ENCODE results near the gene MYNN. TPM values are rescaled to one million over a fixed set of nuclear protein-coding genes. Genes with fewer than 3 reads are reported as not detected.

Gene MYNN
- total RNA-seq, 4 donors from 2014 or later, result 13.3 to 32.8 (median 19.5) TPM

DNA sequence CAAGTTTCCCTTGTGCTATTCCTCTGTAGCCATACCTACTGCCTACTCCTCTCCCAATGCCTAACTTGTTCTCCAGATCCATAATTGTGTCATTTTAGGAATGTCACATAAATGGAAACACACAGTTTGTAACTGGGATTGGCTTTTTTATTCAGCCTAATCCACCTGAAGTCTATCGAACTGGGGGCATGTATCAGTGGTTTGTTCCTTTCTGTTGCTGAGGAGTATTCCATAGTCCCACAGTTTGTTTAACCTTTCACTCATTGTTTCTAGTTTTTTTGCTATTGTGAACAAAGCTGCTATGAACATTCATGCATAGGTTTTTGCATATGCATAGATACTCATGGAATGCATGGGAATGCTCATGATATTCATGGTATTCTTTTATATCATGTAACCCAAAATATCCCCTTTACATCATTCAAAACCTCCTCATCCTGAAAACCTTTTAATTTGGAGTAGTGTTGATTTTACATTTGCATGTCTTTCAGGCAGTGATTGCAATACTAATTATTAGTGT lies 65.4 kb downstream of the MYNN start:
- Histone ChIP-seq H3K36me3 (no peaks in the 10 kb centered on the region), H3K27me3 (no peaks in the 10 kb centered on the region), H3K9me3 (no peaks in the 10 kb centered on the region), H3K4me1 (no peaks in the 10 kb centered on the region), H3K27ac (no peak overlapping the region), H3K4me3 (no peak overlapping the region)
- TF ChIP-seq POLR2AphosphoS5 (IDR thresholded peaks at IDR 0.05) (no peak), POLR2A (IDR thresholded peaks at IDR 0.05) (no peak), EP300 (IDR thresholded peaks at IDR 0.05) (no peak)
- TF ChIP-seq, protein P1, sequence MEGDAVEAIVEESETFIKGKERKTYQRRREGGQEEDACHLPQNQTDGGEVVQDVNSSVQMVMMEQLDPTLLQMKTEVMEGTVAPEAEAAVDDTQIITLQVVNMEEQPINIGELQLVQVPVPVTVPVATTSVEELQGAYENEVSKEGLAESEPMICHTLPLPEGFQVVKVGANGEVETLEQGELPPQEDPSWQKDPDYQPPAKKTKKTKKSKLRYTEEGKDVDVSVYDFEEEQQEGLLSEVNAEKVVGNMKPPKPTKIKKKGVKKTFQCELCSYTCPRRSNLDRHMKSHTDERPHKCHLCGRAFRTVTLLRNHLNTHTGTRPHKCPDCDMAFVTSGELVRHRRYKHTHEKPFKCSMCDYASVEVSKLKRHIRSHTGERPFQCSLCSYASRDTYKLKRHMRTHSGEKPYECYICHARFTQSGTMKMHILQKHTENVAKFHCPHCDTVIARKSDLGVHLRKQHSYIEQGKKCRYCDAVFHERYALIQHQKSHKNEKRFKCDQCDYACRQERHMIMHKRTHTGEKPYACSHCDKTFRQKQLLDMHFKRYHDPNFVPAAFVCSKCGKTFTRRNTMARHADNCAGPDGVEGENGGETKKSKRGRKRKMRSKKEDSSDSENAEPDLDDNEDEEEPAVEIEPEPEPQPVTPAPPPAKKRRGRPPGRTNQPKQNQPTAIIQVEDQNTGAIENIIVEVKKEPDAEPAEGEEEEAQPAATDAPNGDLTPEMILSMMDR (IDR thresholded peaks at IDR 0.05), result no peak
- ATAC-seq, result no peak
- WGBS, 2 donors (ENCODE audit: low coverage in 1 of 2), result 92 to 100% methylated on average over 1 of the region's 1 CpG

Other genes starting within 250 kb of the MYNN start
- 10 to 100 TPM; 13.7 to 92.6 (median 55.6) TPM for gene MECOM, start 109.7 kb upstream of the MYNN start, total RNA-seq
- 10 to 100 TPM; 25.5 to 97.1 (median 38.6) TPM for gene TERC, start 8.3 kb upstream of the MYNN start, total RNA-seq
- gene ACTRT3, start 3.8 kb upstream of the MYNN start, total RNA-seq, result 1 to 10 TPM; 1.8 to 5.1 (median 4.5) TPM
- gene LRRIQ4, start 39.5 kb downstream of the MYNN start, total RNA-seq, result not detected
- 1 to 10 TPM; 3.1 to 7.9 (median 5.9) TPM for gene LRRC34, start 39.5 kb downstream of the MYNN start, total RNA-seq
- under 1 TPM in 1 of 4 donors, not detected in 3; 0.35 TPM for gene LRRC31, start 96.5 kb downstream of the MYNN start, total RNA-seq
- gene SAMD7, start 138.2 kb downstream of the MYNN start, total RNA-seq, result not detected
- 10 to 100 TPM; 75.9 to 88.8 (median 82.4) TPM for gene SEC62, start 193.4 kb downstream of the MYNN start, total RNA-seq

Data from gastroesophageal sphincter (tissue), 4 donors.